Activated CD4-positive, CD25-positive, alpha-beta regulatory T cell treated with anti-CD3 and anti-CD28 coated beads, Interleukin-2, amount 50 U/mL, for 72 hours (primary cell): ENCODE data around the gene TMEM109.
A peak's percentile ranks its signal among the peaks of the same experiment; 100 is the strongest.

Experiments
- DNase-seq: peaks from one replicate; pipeline ENCODE4 v3.0.0; 2021

Gene TMEM109

DNA sequence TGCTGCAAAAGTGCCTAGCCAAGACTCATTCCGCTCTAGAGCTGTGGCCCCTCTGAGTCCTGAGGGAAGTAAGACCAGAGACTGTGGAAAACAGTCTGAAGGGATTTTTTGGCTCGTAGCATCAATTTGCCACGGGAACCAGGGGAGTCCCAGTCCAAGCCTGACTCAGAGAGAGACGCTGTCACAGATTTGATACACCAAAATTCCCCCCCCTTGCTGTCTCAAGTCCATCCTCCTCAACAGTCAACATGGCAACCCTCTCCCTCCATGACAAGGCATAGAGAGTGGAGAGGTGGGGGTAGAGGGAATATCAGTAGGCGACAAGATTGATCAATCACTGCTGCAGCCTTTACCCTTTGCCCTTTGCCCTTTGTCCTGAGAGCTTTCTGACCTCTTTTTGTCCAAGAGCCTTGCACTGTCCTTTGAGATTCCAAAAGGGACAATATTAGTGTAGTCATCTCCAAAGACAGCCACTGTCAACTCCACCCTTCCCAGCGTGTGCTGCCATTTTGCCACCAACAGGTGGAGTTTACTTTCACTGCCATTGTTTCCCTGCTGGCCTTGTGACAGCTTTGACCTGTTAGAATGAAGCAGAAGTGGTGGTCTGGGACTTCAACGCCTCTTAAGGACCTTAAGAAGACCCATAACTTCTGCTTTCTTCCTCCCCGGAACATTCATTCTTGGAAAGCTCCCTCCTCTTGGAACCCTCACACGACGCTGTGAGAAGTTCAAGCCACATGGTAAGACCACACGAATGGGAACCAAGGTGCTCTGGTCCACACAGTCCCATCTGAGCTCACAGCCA is 30.7 kb downstream of the TMEM109 start:
- DNase-seq = no peak

DNA sequence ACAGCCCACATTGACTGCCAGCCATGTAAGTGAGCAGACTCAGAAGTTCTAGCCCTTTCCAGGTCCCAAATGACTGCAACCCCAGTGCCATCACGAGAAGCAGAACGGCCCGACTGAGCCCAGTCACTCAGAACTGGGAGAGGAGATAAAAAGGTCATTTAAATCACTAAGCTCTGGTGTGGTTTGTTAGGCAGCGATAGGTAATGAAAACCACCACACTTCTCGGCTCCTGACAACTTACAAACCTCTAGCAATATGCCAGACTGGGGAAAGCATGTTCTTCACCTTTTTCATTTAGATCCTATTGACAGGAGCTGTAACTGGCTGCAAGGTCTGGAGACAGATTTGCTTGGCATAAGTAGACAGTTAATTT is 31.3 kb downstream of the TMEM109 start:
- no peak for DNase-seq

DNA sequence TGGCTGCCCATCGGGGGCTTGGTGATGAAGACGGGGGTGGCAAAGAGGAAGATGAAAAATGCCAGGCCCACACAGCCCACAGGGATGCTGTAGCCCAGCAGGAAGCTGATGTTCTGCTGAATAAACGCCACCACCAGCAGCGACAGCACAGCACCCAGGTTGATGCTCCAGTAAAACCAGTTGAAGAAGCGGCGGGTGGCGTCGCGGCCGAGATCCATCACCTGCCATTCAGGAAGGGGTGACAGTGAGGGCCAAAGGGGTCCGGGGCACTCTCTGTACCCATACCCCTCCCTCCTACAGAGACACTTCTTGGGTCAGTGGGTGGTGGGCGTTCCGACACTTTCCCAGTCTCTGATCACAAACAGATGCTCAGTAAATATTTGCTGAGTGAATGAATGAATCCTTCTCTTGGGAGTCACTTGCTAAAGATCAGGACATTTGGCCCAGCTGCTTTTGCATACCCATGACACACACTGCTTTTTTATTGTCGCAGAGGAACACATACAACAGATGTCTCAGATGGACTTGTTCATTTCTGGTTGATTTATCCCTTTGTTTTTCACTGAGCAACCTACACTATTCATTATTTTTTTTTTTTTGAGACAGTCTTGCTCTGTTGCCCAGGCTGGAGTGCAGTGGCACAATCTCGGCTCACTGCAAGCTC is 32.8 kb downstream of the TMEM109 start:
- DNase-seq = no peak

DNA sequence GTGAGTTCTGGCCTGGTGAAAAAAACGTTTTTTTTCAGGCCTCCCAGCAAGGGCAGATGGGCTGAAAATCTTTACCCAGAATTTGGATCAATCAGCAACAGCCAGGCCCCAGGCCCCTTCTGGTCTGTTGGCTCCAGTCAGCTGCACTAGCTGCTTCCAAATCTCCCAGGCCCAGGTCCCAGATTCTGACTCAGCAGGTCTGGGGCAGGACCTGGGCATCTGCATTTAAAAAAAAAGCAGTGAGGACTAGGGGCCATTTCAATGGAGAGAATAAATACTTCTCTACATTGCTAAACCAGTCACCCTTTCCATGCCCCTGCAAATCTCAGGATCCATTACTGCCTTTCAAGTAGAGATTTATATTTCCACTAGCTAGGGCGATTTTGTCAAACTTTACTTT is 33.7 kb downstream of the TMEM109 start:
- no peak for DNase-seq

DNA sequence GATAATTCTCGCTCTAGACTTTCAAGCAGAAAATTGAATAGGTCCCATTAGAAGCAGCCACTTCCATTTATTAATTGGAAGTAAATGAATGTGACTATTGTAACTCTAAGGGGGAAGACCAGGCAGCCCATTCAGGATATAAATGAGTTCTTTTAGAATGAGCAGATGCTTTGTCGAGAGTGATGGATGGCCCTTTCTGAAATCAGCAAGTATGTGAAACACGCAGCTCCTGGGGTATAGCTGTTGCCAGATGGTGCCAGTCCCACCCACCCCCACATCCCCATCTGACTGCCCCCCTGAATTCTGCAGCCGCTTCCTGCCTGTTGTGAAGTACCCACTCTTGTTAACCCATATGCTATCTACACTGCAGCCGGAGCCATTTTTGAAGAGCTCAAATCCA is 34.3 kb downstream of the TMEM109 start:
- no peak for DNase-seq

DNA sequence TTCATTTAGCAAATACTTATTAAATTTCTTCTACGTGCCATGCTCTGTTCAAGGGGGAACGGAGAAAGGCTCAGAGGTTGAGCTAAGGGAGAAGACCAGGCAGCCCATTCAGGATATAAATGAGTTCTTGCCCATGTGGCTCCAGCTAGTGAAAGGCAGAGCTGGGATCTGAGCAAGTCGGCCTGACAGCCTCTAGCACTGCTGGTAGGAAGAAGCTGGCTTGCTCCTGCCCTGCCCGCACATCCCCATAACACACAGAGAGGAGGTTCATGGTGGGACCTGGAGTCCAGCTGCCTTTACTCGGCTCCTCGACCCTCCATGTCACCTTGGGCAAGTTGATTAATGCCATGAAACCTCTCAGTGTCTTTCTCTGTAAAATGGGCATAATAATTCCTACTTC is 36.1 kb downstream of the TMEM109 start:
- no peak for DNase-seq

DNA sequence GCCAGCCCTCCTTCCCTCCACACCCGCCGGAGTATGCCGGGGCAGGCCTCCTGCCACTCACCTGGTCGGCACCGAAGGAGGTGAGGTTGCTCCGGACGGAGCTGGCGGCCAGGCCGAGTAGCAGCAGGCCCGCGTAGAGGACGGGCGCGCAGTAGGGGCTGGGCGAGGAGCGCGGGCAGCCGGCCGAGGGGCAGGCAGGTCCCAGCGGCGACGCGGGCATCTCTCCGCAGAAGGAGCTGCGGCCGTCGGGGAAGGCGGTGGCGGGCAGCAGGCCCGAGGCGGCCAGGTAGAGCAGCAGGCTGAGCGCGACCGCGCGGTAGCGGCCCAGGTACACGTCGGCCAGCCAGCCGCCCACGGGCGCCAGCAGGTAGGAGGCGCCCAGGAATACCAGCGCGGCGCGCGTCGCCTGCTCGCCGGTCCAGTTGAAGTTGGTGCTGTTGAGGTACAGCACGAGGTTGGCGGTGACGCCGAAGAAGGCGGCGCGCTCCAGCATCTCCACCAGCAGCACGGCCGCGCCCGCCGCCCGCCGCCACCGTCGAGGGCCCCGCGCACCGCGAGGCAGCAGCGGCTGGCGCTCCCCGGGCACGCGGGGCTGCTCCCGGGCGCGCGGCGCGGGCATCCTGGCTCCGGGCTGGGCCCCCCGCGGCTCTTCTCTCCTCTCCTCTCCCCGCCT is 37.1 kb downstream of the TMEM109 start:
- no peak for DNase-seq

DNA sequence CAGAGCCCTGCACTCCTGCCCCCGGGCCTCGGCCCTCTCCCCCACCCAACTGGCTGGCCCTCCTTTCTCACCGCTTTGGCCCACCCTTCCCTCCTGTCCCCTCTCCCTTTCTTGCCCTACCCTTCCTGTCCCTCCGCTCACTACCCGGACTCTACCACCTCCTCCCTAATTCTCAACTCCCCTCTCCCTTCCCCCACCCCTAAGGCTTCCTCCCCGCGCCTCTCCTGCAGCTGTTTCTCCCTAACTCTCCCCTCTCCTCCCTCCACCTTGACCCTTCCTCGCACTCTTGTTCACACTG is 37.6 kb downstream of the TMEM109 start:
- no peak for DNase-seq

DNA sequence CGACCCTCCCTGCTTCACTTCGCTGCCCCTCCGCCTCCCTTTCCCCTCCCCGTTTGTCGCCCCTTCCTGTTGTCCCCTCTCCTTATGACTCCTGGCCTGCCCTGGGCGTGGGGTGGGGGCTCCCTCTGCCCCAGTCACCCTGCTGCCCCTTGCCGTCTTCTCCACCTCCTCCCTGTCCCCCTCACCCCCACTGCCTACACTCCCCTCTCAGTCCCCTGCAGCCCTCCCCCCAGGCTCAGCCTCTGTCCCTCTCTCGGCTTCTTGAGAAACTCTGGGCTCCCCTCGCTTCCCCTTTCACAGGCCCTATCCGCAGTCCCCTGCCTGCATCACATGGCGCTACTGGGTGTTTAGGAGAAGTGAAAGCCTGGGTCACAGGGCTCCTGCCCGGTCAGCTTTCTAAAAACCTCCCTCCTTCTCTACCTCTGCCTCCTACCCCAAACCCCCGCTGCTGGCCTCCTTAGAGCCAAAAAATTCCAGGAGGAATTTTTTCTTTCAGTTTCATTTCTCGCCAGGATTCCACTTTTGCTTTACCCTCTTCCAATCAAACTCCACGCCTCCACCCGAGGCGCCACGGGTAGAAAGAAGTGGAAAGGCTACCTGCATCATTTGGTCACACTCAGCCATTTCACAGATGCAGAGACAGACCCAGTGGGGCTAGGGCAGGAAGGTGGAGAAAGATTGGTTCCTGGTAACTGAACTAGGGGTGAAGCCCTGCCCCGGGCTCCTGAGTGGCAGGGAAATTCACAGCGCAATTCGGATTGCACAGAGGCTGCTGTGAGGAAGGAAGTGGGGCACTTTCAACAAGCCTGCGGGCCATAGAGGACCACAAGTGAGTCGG is 38.2 kb downstream of the TMEM109 start, which contains the start of gene SLC15A3:
Gene SLC15A3, minus strand, starts transcription at position 273 of the 838 bp plus-strand sequence. CDS start 625 bp downstream, outside the sequence.
- DNase-seq = no peak

DNA sequence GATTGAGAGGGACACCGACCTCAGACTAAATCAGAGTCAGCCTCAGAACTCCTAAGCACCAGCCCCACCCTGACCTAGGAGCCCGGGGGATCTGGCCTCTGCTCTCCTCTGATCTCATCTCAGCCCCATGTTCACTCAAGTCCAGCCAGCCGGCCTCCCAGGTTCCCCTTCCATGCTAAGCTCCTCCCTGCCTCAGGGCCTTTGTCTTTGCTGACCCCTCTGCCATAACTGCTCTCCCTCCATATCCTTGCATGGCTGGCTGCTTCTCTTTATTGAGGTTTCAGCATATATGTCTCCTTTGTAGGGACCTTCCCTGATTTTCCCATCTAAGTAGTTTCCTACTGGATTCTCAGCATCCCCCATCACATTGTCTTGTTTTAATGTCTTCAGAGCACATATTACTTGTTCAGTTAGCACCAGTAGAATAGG is 38.8 kb downstream of the TMEM109 start:
- DNase-seq = no peak

DNA sequence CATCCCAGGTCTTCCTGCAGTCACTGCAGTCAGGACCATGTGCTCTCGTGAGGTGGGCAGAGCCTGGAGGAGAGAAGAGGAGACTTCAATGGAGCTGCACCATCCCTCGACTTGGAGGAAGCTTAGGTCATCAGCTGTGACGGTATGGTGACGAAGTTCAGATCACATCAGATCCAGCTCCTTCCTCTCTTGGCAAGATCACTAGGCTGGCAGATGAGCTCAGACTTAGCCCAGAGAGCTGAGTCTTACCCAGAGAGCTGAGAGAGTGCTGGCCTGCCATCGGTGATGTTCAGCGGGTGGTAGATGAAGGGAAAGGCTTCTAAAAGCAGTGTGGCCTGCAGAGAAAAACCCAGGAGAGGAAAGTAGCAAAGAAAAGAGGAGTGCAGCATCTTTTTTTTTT is 39.8 kb downstream of the TMEM109 start:
- DNase-seq = no peak

DNA sequence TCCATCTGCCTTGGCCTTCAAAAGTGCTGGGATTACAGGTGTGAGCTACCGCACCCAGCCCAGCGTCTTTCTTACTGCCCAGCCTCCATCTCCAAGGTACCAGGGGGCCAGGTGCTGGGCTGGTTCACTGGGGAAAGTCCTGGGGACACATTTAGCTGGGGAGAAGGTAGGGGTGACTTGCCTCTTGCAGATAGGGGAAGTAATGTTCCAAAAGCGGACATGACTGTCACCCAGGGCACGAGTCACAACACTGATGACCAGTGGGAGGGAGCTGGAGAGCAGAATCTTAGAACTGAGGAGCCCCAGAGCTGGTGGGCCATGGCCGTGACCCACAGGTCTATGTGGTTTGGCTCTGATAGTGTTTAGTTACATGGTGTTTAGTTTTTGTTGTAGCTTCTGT is 40.5 kb downstream of the TMEM109 start:
- DNase-seq = no peak

DNA sequence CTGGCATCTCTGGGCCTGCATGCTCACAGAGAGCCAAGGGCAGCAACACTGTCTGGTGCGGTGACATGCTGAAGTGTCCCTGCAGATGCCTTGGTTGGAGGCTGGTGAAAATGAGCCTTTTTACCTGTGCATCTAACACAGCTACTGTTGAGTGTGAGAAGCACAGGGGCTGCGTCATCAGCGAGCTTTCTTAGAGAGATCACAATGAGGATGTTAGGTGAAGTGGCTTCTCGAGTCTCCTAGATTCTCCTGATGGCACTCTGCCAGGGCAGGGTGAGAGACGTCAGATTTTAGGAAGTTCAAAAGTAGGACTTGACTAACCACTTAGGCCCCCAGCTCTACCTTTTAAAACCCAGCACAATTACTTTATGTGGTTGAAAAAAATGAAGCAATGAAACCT is 41.6 kb downstream of the TMEM109 start:
- no peak for DNase-seq

DNA sequence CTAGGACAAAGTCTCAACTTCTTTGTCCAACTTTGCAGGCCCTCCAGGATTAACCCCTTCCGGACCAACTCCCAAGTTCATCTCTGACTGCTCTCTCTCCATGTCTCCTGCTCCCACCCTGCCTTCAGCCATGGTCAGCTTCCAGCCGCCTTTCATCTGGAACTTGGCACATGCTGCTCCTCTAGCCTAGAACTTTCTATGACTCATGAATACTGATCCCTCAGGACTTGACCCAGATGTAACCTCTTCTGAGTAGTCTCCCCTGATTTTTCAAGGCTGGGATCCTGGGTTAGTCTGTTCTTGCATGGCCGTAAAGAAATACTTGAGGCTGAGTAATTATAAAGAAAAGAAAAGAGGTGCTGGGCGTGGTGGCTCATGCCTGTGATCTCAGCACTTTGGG is 43.2 kb downstream of the TMEM109 start:
- DNase-seq = no peak

DNA sequence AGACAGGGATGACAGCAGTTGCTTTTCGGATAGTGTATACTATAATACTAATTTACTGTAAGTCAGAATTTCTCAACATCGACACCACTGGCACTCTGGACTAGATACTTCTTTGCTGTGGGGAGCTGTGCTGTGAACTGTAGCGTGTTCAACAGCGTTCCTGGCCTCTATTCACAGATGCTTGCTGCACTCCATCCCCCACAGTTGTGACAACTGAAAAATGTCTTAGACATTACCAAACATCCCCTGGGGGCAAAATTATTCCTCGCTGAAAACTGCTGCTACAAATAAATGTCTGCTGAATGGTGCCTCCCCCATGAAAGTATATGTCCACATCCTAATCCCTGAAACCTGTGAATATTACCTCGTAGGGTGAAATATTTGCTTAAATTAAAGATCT is 45.5 kb downstream of the TMEM109 start:
- DNase-seq = no peak

DNA sequence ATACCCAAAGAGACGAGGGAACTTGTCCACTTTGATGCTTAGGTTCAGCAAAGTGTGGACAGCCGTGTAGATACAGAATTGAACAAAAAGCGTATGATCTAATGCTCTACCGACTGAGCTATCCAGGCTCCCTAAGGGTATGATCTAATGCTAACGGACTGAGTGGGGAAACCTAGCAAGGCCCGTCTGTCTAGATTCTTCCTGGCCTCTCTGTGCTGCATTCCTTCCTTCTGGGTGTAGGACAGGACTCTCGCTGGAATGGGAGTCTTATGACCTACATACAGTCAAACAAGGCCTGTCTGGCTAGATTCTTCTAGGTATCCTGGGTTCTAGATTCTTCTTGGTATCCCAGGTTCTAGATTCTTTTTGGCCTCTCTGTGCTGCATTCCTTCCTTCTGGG is 46.4 kb downstream of the TMEM109 start:
- no peak for DNase-seq

DNA sequence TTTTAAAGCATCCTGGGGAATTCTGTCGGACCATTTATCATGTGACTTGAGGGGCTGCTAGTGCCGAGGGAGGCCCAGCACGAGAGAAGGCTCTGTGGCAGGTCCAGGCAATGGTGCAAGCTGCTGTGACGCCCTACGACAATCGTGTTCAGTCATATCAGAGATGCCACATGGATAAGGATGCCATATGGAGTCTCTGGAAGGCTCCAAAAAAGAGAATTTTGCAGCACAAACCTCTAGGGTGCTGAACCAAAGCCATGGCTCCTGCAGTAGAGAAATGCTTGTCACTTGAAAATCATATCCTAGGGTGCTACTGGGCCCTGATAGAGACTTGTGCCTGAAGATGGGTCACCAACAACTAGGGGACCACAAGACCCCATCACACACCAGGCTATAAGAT is 50.8 kb downstream of the TMEM109 start:
- DNase-seq = no peak

DNA sequence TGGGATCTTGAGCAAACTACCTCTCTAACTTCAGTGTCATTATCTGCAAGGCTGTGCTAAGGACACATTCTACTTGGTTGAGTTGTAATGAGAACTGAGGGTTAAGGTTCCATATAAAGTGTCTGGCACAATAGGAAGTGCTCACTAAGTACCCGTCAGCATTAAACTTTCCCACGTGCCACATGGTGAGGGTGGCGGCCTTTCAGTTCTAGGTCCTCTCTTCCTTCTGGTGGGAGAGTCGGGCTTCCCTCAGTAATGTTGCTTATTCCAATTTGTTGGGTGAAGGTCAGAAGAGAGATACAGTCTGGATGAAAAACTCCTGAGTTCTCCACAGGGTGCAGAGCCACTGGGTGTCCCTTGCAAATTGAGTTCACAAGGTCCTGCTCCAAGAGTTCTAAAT is 52.9 kb downstream of the TMEM109 start:
- DNase-seq = no peak

DNA sequence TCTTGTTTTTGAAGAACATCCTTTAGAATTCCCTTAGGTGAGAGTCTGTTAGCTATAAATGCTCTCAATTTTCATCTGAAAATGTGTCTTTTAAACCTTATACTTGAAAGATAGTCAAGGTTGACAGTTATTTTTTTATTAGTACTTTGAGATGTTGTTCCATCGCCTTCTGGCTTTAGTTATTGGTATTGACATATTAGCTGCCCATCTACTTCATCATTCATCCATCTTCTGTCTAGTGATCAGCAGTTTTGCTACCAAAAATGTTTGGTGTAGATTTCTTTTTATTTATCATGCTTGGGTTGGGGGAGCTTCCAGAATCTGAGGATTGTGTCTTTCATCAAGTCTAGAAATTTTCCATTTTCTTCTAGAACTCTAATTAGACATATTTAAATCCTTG is 54.3 kb downstream of the TMEM109 start:
- no peak for DNase-seq

DNA sequence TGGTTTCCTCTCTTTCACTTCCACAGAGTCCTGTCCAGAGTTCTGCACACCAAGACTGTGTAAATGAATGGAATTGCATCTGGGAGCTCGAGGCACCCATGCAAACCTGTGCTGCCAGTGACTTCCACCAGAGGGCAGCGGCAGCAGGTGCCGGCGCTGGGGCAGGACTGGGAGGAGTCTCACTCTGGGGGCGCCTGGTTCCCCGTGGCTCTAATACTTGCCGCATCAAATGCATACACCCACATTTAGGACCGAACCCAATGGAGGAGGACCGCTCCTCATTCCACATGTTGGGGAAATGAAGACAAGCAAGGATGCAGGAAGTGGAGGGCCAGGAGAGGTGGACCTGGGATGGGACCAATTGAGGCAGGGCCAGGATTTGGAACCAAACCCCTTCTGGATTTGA is 56.4 kb downstream of the TMEM109 start:
- peak; percentile 80 for DNase-seq

DNA sequence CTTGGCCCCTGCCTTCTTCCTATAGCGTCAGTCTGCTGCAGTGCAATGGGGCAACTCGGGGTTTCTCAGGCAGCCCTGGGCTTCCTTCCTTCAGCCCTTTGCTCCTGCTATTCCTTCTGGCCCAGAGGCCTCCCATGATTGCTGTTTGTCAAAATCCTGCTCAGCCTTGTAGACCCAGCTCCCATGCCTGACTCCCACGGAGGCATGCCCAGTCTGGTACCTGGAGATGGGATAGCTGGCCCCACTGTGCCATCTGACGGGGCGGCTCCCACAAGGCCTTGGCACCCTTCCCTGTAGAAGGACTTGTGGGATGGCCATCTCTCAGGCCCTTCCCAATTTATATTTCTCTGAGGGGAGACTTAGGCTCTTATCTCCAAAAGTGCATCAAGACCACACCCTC is 56.9 kb downstream of the TMEM109 start:
- no peak for DNase-seq

DNA sequence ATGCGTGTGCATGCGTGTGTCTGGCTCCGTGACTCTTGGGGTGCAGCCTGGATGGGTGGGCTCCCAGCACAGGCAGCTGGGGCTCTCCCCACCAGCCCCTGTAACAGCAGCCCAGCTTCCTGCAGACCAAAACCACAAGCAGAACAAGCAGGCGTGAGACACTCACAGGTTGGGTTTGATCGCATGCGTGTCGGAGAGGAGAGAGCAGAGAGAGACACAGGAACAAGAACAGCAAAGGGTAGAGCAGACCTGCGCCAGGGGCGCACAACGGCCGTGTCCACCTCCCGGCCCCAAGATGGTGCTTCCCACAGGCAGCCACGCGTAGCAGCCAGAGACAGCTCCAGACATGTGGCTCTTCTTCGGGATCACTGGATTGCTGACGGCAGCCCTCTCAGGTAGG is 57.6 kb downstream of the TMEM109 start, which contains the start of gene CD6:
Gene CD6, plus strand, starts transcription at position 161 of the 400 bp plus-strand sequence. Its CDS starts 186 bp downstream, at position 347.
- peak; percentile 56 for DNase-seq
